HEK293 (cell line): ENCODE results near the gene PROSER3.

Experiments
- GLIS2 ChIP-seq: fragments of 450-650 bp; formaldehyde crosslinking; IDR thresholded peaks from 2 replicates; pipeline ENCODE4 v1.5.1; 2016; ENCODE audit warnings: missing biosample characterization, missing genetic modification characterization
- HIC1 ChIP-seq: fragments of 450-650 bp; formaldehyde crosslinking; IDR thresholded peaks from 2 replicates; pipeline ENCODE4 v1.5.1; 2016; ENCODE audit warnings: missing biosample characterization, missing genetic modification characterization
- KLF8 ChIP-seq: fragments of 450-650 bp; formaldehyde crosslinking; IDR thresholded peaks from 2 replicates; pipeline ENCODE4 v1.5.1; 2016; ENCODE audit warnings: missing biosample characterization, missing genetic modification characterization
- SP3 ChIP-seq: fragments of 450-650 bp; formaldehyde crosslinking; IDR thresholded peaks from 2 replicates; pipeline ENCODE4 v1.5.1; 2016; ENCODE audit warnings: missing biosample characterization, missing genetic modification characterization
- SP7 ChIP-seq: fragments of 450-650 bp; formaldehyde crosslinking; IDR thresholded peaks from 2 replicates; pipeline ENCODE4 v1.5.1; 2016; ENCODE audit warnings: missing biosample characterization, missing genetic modification characterization
- ZBTB48 ChIP-seq: fragments of 450-650 bp; formaldehyde crosslinking; IDR thresholded peaks from 2 replicates; pipeline ENCODE4 v1.5.1; 2016; ENCODE audit warnings: missing biosample characterization, missing genetic modification characterization
- ZEB2 ChIP-seq: fragments of 450-650 bp; formaldehyde crosslinking; IDR thresholded peaks from 2 replicates; pipeline ENCODE4 v1.5.1; 2016; ENCODE audit warnings: missing biosample characterization, missing genetic modification characterization
- ZNF10 ChIP-seq: fragments of 450-650 bp; formaldehyde crosslinking; IDR thresholded peaks from 2 replicates; pipeline ENCODE4 v1.5.1; 2017; ENCODE audit warnings: missing biosample characterization, missing genetic modification characterization
- ZNF239 ChIP-seq: fragments of 450-650 bp; formaldehyde crosslinking; IDR thresholded peaks from 2 replicates; pipeline ENCODE4 v1.5.1; 2016; ENCODE audit warnings: missing biosample characterization, missing genetic modification characterization
- ZNF266 ChIP-seq: fragments of 450-650 bp; formaldehyde crosslinking; IDR thresholded peaks from 2 replicates; pipeline ENCODE4 v1.5.1; 2016; ENCODE audit warnings: missing biosample characterization, missing genetic modification characterization, low read depth
- ZNF335 ChIP-seq: fragments of 450-650 bp; formaldehyde crosslinking; conservative IDR thresholded peaks from 2 replicates; pipeline ENCODE4 v1.5.1; 2016; ENCODE audit warnings: missing biosample characterization, missing genetic modification characterization
- ZNF391 ChIP-seq: fragments of 450-650 bp; formaldehyde crosslinking; IDR thresholded peaks from 2 replicates; pipeline ENCODE4 v1.5.1; 2016; ENCODE audit warnings: low read depth, missing biosample characterization, missing genetic modification characterization, borderline replicate concordance
- ZNF529 ChIP-seq: fragments of 450-650 bp; formaldehyde crosslinking; IDR thresholded peaks from 2 replicates; pipeline ENCODE4 v1.5.1; 2017; ENCODE audit warnings: missing genetic modification characterization, missing biosample characterization; ENCODE audit not compliant: insufficient replicate concordance
- ZNF660 ChIP-seq: fragments of 450-650 bp; IDR thresholded peaks from 2 replicates; pipeline ENCODE4 v1.5.1; 2018; ENCODE audit warnings: missing biosample characterization, mild to moderate bottlenecking, missing genetic modification characterization
- TF ChIP-seq, protein P1 (sequence below): fragments of 450-650 bp; formaldehyde crosslinking; conservative IDR thresholded peaks from 2 replicates; pipeline ENCODE4 v1.5.1; 2016; ENCODE audit warnings: low read depth, missing biosample characterization, missing genetic modification characterization
- TF ChIP-seq, protein P2 (sequence below): fragments of 450-650 bp; formaldehyde crosslinking; IDR thresholded peaks from 2 replicates; pipeline ENCODE4; 2016; ENCODE audit warnings: missing biosample characterization, missing genetic modification characterization
- TF ChIP-seq, protein P3 (sequence below): fragments of 450-650 bp; formaldehyde crosslinking; IDR thresholded peaks from 2 replicates; pipeline ENCODE4 v1.5.1; 2016; ENCODE audit warnings: missing biosample characterization, missing genetic modification characterization
- TF ChIP-seq, protein P4 (sequence below): fragments of 450-650 bp; formaldehyde crosslinking; IDR thresholded peaks from 2 replicates; pipeline ENCODE4 v1.5.1; 2016; ENCODE audit warnings: missing biosample characterization, missing genetic modification characterization
- TF ChIP-seq, protein P5 (sequence below): fragments of 450-650 bp; formaldehyde crosslinking; conservative IDR thresholded peaks from 2 replicates; pipeline ENCODE4 v1.5.1; 2016; ENCODE audit warnings: low read depth, missing biosample characterization, missing genetic modification characterization

The PROSER3 gene

DNA sequence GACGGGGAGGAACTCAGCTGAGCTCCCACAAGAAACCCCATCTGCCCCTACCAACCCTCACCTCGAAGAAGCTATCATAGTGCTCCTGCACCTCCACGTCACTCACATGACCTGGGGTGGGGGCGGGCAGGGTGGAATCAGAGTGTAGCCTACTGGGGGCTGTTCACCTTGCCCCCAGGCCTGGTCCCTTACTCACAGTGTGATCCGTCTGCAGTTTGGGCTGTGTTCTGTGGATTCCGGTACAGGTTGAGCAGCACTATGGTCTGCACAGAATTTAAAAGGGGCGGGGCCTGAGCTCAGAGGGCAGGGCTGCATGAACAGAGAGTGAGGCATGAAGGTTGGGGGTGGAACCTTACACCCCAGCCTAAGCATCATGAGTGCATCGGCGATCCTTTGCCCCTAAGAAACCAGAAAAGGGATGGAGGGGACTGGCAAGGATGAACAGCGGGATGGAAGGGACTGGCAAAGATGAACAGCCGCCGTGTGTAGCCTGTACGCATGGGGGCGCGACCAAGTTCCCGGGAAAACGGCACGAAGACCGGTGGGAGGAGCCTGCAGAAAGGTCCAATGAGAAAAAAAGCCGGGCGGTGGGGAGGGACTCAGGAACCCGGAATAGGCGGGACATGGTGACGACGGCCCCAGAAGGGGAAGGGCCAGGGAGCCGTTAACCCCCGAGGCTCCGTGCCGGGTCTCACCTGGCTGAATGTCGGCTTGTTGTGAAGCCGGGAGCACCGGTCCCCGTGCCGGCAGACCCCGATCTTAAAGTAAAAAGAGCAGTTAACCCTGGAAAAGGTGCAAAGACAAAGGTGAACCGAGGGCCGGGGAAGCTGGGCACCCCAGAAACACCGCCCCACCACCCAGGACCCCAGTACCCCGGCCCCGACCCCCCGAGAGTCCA is 13.3 kb upstream of the PROSER3 start (continued):
- TF ChIP-seq, protein P1, sequence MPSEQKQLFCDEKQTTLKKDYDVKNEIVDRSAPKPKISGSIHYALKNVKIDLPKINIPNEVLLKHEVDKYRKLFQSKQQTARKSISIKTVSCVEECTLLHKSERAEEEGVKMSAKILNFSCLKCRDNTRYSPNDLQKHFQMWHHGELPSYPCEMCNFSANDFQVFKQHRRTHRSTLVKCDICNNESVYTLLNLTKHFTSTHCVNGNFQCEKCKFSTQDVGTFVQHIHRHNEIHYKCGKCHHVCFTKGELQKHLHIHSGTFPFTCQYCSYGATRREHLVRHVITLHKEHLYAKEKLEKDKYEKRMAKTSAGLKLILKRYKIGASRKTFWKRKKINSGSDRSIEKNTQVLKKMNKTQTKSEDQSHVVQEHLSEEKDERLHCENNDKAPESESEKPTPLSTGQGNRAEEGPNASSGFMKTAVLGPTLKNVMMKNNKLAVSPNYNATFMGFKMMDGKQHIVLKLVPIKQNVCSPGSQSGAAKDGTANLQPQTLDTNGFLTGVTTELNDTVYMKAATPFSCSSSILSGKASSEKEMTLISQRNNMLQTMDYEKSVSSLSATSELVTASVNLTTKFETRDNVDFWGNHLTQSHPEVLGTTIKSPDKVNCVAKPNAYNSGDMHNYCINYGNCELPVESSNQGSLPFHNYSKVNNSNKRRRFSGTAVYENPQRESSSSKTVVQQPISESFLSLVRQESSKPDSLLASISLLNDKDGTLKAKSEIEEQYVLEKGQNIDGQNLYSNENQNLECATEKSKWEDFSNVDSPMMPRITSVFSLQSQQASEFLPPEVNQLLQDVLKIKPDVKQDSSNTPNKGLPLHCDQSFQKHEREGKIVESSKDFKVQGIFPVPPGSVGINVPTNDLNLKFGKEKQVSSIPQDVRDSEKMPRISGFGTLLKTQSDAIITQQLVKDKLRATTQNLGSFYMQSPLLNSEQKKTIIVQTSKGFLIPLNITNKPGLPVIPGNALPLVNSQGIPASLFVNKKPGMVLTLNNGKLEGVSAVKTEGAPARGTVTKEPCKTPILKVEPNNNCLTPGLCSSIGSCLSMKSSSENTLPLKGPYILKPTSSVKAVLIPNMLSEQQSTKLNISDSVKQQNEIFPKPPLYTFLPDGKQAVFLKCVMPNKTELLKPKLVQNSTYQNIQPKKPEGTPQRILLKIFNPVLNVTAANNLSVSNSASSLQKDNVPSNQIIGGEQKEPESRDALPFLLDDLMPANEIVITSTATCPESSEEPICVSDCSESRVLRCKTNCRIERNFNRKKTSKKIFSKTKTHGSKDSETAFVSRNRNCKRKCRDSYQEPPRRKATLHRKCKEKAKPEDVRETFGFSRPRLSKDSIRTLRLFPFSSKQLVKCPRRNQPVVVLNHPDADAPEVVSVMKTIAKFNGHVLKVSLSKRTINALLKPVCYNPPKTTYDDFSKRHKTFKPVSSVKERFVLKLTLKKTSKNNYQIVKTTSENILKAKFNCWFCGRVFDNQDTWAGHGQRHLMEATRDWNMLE (tag by site-specific recombination), result 0 out of 2 replicates have a peak, but pooled peaks have one; percentile 7
- TF ChIP-seq, protein P2, sequence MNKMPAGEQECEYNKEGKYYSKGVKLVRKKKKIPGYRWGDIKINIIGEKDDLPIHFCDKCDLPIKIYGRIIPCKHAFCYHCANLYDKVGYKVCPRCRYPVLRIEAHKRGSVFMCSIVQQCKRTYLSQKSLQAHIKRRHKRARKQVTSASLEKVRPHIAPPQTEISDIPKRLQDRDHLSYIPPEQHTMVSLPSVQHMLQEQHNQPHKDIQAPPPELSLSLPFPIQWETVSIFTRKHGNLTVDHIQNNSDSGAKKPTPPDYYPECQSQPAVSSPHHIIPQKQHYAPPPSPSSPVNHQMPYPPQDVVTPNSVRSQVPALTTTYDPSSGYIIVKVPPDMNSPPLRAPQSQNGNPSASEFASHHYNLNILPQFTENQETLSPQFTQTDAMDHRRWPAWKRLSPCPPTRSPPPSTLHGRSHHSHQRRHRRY (tag by site-specific recombination), result 0 out of 2 replicates have a peak, but pooled peaks have one; percentile 14
- TF ChIP-seq ZNF660 (tag by site-specific recombination), result 0 out of 2 replicates have a peak, but pooled peaks have one; percentile 87
- peak; percentile 60; the same call in 1 of the 2 replicates for TF ChIP-seq ZNF391 (tag by site-specific recombination)
- TF ChIP-seq ZBTB48 (tag by site-specific recombination), result peak; percentile 92
- TF ChIP-seq ZNF239 (tag by site-specific recombination), result no peak
- TF ChIP-seq ZNF335 (tag by site-specific recombination), result peak; percentile 94
- TF ChIP-seq, protein P3, sequence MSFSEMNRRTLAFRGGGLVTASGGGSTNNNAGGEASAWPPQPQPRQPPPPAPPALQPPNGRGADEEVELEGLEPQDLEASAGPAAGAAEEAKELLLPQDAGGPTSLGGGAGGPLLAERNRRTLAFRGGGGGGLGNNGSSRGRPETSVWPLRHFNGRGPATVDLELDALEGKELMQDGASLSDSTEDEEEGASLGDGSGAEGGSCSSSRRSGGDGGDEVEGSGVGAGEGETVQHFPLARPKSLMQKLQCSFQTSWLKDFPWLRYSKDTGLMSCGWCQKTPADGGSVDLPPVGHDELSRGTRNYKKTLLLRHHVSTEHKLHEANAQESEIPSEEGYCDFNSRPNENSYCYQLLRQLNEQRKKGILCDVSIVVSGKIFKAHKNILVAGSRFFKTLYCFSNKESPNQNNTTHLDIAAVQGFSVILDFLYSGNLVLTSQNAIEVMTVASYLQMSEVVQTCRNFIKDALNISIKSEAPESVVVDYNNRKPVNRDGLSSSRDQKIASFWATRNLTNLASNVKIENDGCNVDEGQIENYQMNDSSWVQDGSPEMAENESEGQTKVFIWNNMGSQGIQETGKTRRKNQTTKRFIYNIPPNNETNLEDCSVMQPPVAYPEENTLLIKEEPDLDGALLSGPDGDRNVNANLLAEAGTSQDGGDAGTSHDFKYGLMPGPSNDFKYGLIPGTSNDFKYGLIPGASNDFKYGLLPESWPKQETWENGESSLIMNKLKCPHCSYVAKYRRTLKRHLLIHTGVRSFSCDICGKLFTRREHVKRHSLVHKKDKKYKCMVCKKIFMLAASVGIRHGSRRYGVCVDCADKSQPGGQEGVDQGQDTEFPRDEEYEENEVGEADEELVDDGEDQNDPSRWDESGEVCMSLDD (tag by site-specific recombination), result peak; percentile 12; the same call in 1 of the 2 replicates
- TF ChIP-seq ZNF10, result no peak
- no peak for TF ChIP-seq ZNF266 (tag by site-specific recombination)
- TF ChIP-seq GLIS2 (tag by site-specific recombination), result peak; percentile 50
- TF ChIP-seq HIC1 (tag by site-specific recombination), result peak; percentile 27; the same call in 1 of the 2 replicates
- TF ChIP-seq, protein P4, sequence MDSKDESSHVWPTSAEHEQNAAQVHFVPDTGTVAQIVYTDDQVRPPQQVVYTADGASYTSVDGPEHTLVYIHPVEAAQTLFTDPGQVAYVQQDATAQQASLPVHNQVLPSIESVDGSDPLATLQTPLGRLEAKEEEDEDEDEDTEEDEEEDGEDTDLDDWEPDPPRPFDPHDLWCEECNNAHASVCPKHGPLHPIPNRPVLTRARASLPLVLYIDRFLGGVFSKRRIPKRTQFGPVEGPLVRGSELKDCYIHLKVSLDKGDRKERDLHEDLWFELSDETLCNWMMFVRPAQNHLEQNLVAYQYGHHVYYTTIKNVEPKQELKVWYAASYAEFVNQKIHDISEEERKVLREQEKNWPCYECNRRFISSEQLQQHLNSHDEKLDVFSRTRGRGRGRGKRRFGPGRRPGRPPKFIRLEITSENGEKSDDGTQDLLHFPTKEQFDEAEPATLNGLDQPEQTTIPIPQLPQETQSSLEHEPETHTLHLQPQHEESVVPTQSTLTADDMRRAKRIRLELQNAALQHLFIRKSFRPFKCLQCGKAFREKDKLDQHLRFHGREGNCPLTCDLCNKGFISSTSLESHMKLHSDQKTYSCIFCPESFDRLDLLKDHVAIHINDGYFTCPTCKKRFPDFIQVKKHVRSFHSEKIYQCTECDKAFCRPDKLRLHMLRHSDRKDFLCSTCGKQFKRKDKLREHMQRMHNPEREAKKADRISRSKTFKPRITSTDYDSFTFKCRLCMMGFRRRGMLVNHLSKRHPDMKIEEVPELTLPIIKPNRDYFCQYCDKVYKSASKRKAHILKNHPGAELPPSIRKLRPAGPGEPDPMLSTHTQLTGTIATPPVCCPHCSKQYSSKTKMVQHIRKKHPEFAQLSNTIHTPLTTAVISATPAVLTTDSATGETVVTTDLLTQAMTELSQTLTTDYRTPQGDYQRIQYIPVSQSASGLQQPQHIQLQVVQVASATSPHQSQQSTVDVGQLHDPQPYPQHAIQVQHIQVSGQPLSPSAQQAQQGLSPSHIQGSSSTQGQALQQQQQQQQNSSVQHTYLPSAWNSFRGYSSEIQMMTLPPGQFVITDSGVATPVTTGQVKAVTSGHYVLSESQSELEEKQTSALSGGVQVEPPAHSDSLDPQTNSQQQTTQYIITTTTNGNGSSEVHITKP, result peak; percentile 95
- TF ChIP-seq SP3 (tag by site-specific recombination), result peak; percentile 98
- TF ChIP-seq KLF8, result peak; percentile 67
- TF ChIP-seq, protein P5, sequence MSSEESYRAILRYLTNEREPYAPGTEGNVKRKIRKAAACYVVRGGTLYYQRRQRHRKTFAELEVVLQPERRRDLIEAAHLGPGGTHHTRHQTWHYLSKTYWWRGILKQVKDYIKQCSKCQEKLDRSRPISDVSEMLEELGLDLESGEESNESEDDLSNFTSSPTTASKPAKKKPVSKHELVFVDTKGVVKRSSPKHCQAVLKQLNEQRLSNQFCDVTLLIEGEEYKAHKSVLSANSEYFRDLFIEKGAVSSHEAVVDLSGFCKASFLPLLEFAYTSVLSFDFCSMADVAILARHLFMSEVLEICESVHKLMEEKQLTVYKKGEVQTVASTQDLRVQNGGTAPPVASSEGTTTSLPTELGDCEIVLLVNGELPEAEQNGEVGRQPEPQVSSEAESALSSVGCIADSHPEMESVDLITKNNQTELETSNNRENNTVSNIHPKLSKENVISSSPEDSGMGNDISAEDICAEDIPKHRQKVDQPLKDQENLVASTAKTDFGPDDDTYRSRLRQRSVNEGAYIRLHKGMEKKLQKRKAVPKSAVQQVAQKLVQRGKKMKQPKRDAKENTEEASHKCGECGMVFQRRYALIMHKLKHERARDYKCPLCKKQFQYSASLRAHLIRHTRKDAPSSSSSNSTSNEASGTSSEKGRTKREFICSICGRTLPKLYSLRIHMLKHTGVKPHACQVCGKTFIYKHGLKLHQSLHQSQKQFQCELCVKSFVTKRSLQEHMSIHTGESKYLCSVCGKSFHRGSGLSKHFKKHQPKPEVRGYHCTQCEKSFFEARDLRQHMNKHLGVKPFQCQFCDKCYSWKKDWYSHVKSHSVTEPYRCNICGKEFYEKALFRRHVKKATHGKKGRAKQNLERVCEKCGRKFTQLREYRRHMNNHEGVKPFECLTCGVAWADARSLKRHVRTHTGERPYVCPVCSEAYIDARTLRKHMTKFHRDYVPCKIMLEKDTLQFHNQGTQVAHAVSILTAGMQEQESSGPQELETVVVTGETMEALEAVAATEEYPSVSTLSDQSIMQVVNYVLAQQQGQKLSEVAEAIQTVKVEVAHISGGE (tag by site-specific recombination), result peak; percentile 74
- no peak for TF ChIP-seq ZNF529
- peak; percentile 73 for TF ChIP-seq SP7
- peak; percentile 97 for TF ChIP-seq ZEB2 (tag by site-specific recombination)
